SK-N-MC (cell line): ENCODE data around the gene APP.

Source experiments
- DNase-seq: peaks from one replicate; pipeline ENCODE4 v3.0.0-alpha.2; 2011; ENCODE audit warnings: low read depth, low spot score
- H3K27ac ChIP-seq: fragments of 200-600 bp; sonication (generic); 2 replicates; pipeline ENCODE4 v1.5.1; 2016; ENCODE audit warnings: mixed run types
- H3K36me3 ChIP-seq: fragments of 200-600 bp; sonication (generic); 2 replicates; pipeline ENCODE4 v1.6.1; 2017; ENCODE audit warnings: antibody characterized with exemption, low read length, mixed read lengths; ENCODE audit not compliant: insufficient read depth
- H3K4me3 ChIP-seq: fragments of 200-600 bp; sonication (generic); 2 replicates; pipeline ENCODE4 v1.5.1; 2016
- H3K9ac ChIP-seq: fragments of 200-600 bp; sonication (generic); 2 replicates; pipeline ENCODE4 v1.8.0; 2017; ENCODE audit warnings: mixed run types, mixed read lengths; ENCODE audit not compliant: insufficient read length
- H3K9me3 ChIP-seq: fragments of 200-600 bp; sonication (generic); 2 replicates; pipeline ENCODE4 v1.6.1; 2017; ENCODE audit warnings: low read depth, mild to moderate bottlenecking, antibody characterized with exemption, low read length, moderate library complexity, mixed read lengths
- EZH2 ChIP-seq: fragments of 200-600 bp; sonication (generic); IDR thresholded peaks from one replicate; pipeline ENCODE4 v1.6.1; 2017; ENCODE audit warnings: antibody characterized with exemption
- FOXP2 ChIP-seq: optimal IDR thresholded peaks from 2 replicates; pipeline ENCODE3; 2011; ENCODE audit warnings: mild to moderate bottlenecking, moderate library complexity; ENCODE audit not compliant: insufficient read depth; ENCODE audit errors: extremely low read length, control extremely low read depth
- POLR2AphosphoS5 ChIP-seq: IDR thresholded peaks from 2 replicates; pipeline ENCODE4 v1.6.1; 2012; ENCODE audit warnings: mild to moderate bottlenecking, low read depth, low read length, borderline replicate concordance

Gene APP

GRCh38 chr21:25949701-25950100 is 220.9 kb downstream of the APP start:
- Histone ChIP-seq H3K9ac (no peak overlapping the region), H3K9me3 (peaks cover 9% of the 10 kb centered on the region), H3K4me3 (no peak overlapping the region), H3K36me3 (peaks cover 78% of the 10 kb centered on the region), H3K27ac (no peak overlapping the region)
- TF ChIP-seq EZH2 (no peak), POLR2AphosphoS5 (no peak), FOXP2 (no peak)
- DNase-seq: no peak

- no peak overlapping the region for H3K9ac ChIP-seq
- H3K27ac ChIP-seq: no peak overlapping the region
- DNase-seq: no peak
- peaks cover 49% of the 10 kb centered on the region for H3K36me3 ChIP-seq
- H3K9me3 ChIP-seq: peaks cover 9% of the 10 kb centered on the region
- TF ChIP-seq EZH2 (no peak), FOXP2 (no peak), POLR2AphosphoS5 (no peak)
- H3K4me3 ChIP-seq: no peak overlapping the region
Measured at GRCh38 chr21:25944672-25945213, 225.8 kb downstream of the APP start.

- TF ChIP-seq FOXP2 (no peak), POLR2AphosphoS5 (no peak), EZH2 (no peak)
- H3K36me3 ChIP-seq: peaks cover 52% of the 10 kb centered on the region
- H3K9me3 ChIP-seq: peaks cover 9% of the 10 kb centered on the region
- no peak overlapping the region for H3K27ac ChIP-seq
- no peak overlapping the region for H3K9ac ChIP-seq
- no peak for DNase-seq
- no peak overlapping the region for H3K4me3 ChIP-seq
Measured at GRCh38 chr21:25944082-25944481, 226.5 kb downstream of the APP start.

GRCh38 chr21:25942135-25942534 is 228.4 kb downstream of the APP start:
- Histone ChIP-seq H3K9ac (no peak overlapping the region), H3K36me3 (peaks cover 43% of the 10 kb centered on the region), H3K4me3 (no peak overlapping the region), H3K27ac (no peak overlapping the region), H3K9me3 (peaks cover 9% of the 10 kb centered on the region)
- DNase-seq: no peak
- TF ChIP-seq FOXP2: no peak
- TF ChIP-seq EZH2: no peak
- TF ChIP-seq POLR2AphosphoS5: no peak

- no peak for DNase-seq
- no peak overlapping the region for H3K9ac ChIP-seq
- H3K4me3 ChIP-seq: no peak overlapping the region
- H3K36me3 ChIP-seq: peaks cover 29% of the 10 kb centered on the region
- no peak for TF ChIP-seq EZH2
- TF ChIP-seq FOXP2: no peak
- TF ChIP-seq POLR2AphosphoS5: no peak
- no peaks in the 10 kb centered on the region for H3K9me3 ChIP-seq
- no peak overlapping the region for H3K27ac ChIP-seq
Measured at GRCh38 chr21:25939396-25939761, 231.2 kb downstream of the APP start.

- peaks cover 24% of the 10 kb centered on the region for H3K36me3 ChIP-seq
- no peak for DNase-seq
- H3K27ac ChIP-seq: no peak overlapping the region
- H3K9me3 ChIP-seq: no peaks in the 10 kb centered on the region
- no peak overlapping the region for H3K9ac ChIP-seq
- TF ChIP-seq POLR2AphosphoS5: no peak
- no peak for TF ChIP-seq EZH2
- no peak for TF ChIP-seq FOXP2
- no peak overlapping the region for H3K4me3 ChIP-seq
Measured at GRCh38 chr21:25938658-25939395, 231.7 kb downstream of the APP start.

- no peak for DNase-seq
- Histone ChIP-seq H3K36me3 (peaks cover 23% of the 10 kb centered on the region), H3K27ac (no peak overlapping the region), H3K9me3 (no peaks in the 10 kb centered on the region), H3K9ac (no peak overlapping the region), H3K4me3 (no peak overlapping the region)
- TF ChIP-seq FOXP2: no peak
- TF ChIP-seq POLR2AphosphoS5: no peak
- no peak for TF ChIP-seq EZH2
Measured at GRCh38 chr21:25936776-25937175, 233.8 kb downstream of the APP start.

- no peak overlapping the region for H3K27ac ChIP-seq
- H3K9ac ChIP-seq: no peak overlapping the region
- no peaks in the 10 kb centered on the region for H3K9me3 ChIP-seq
- H3K36me3 ChIP-seq: peaks cover 27% of the 10 kb centered on the region
- TF ChIP-seq FOXP2 (no peak), EZH2 (no peak)
- DNase-seq: no peak
- H3K4me3 ChIP-seq: no peak overlapping the region
Measured at GRCh38 chr21:25934771-25935224, 235.8 kb downstream of the APP start.

GRCh38 chr21:25934130-25934529 is 236.4 kb downstream of the APP start:
- no peak overlapping the region for H3K9ac ChIP-seq
- no peak for DNase-seq
- H3K36me3 ChIP-seq: peaks cover 25% of the 10 kb centered on the region
- H3K4me3 ChIP-seq: no peak overlapping the region
- H3K9me3 ChIP-seq: no peaks in the 10 kb centered on the region
- TF ChIP-seq EZH2 (no peak), FOXP2 (no peak), POLR2AphosphoS5 (no peak)
- H3K27ac ChIP-seq: no peak overlapping the region
